HG03060 (cell line): ENCODE results near the gene AXIN2.

Experiments used
- ATAC-seq: cut with Tn5 transposase; IDR thresholded peaks from one replicate; pipeline ENCODE4 v1.9.1; 2021; ENCODE audit warnings: low read depth, moderate number of reproducible peaks; ENCODE audit not compliant: unreplicated experiment

The AXIN2 gene

DNA sequence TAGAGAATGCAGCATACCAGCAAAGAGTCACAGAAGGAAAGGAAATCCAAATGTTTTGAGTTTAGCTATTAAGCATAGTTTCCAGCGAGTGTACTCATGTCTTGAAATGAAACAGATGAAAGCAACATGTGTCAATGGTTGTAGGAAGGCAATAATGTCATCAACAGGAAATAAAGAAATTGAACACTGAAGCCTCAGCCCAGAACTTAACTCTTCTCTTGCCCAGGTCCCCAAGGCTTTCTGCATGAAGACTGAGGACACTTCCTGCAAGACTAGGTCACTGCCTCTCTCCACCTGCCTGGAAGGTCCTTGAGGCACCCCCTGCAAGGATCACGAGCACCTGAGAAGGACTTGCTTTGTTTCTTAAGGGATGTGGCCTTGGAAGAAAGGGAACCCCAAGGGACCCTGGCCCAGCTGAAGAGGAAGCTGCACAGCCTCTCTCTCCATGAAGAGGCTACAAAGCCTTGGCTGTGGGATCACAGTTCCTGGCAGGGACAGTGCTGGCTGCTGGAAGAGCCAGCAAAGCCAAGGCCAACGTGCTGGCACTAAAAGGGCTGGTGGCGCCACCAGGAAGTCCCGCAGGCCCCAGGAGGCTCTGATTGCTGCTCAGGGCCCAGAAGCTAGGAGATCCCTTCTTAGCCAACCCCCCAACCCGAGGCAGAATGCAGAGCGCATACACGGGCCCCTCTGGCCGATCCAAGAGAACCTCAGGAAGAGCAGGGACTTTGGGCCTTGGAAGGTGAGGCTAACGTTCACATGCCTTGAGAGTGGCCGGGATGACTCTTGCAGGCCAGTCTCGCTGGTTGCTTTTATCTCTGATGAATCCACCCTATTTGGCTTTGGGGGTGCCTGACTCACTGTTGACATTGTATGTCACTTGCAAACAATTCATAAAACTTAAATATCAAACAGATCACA is 23.4 kb upstream of the AXIN2 start:
- no peak for ATAC-seq

DNA sequence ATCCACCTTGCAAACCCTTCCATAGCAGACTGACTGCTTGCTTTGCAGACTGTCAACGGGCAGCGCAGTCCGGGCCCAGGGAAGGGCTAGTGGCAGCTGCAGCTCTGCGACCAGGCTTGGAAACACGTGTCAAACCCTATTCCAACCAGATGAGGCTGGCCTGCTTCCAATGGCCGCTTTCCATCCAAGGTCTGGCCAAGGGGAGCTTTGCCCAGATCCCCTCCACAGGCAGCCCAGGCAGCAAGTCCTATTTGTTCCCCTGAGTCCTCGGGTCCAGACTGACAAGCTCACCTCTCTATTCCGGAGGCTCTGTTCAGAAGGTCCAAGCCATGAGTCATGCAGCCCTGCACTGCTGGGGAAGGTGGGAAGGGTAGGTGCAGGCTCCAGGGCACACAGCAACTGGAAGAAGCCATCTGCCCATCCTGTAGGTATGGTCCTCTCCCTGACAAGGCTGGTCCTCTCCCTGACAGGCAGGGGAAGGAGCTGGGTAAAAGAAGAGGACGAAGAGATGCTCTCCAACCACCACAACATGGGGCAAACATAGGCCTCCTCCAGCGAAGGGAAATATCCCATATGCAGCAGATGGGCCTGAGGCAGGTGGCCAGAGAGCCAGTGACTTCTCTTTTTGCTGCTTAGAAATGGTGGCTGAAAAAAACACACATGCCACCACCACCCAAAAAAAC is 22.6 kb upstream of the AXIN2 start:
- ATAC-seq: no peak

DNA sequence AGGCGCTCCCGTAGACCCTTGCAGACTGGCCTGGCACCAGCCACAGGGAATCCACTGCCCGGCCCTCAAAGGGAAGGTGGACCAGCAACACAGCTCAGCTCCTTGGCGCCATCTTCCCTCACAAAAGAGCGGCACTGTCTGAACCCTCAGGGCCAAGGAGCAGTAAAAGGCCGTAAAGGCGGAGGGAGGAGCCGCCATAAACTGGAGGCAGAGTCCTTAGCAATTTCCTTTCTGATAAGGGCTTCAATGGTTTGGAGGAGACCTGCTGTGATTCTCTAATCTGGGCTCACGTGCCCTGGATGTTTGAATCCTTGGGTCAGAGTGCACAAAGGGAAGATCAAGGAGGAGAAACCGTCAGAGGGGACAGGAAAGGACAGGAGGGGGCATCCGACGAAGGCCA is 15.5 kb upstream of the AXIN2 start:
- ATAC-seq: no peak

DNA sequence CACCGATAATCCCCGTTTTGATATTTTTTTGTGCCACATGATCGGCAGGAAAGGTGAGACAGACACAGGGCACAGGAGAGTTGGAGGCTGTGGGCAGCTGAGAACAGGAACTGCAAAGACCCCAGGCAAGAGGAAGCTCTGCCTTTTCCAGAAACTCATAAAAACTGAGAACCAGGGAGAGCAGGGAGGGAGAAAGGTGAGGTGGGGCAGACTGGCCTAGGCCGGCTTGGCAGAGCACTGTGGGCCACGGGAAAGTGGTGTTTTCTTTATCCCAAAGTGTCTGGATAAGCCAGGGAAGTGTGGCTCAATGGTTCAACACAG is 11.8 kb upstream of the AXIN2 start:
- no peak for ATAC-seq

DNA sequence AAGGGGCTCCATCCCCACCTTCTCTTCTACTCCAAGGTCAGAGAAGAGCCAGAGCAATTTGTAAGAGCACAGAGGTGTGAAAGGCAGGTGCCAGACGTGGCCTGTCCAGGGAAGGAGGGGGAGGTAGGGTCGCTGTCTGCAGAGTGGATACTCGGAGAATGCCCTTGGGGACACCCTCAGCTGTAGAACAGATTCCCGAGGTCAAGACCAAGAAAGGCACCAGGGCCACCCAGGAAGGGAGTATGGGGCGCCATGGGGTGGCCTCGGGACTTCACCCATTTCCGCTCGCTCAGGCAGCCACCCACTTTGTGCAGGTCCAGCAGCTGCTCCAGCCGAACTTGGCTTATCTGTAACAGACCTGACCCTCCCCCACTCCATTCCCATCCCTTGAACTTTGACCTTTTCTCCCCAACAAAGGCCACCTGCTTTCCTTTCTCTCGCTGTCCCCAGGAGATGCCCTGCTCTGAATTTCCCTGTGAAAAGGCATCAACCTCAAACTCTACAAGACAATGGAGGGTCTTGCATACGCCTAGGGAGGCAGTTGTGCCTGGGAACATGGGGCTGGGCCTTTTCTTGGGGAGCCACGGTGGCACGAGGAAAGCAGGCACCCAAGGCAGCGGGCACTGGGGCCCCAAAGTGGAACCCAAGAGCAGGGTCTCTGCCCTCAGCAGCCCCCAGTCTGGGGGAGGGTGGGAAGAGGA is 11.3 kb upstream of the AXIN2 start:
- no peak for ATAC-seq

DNA sequence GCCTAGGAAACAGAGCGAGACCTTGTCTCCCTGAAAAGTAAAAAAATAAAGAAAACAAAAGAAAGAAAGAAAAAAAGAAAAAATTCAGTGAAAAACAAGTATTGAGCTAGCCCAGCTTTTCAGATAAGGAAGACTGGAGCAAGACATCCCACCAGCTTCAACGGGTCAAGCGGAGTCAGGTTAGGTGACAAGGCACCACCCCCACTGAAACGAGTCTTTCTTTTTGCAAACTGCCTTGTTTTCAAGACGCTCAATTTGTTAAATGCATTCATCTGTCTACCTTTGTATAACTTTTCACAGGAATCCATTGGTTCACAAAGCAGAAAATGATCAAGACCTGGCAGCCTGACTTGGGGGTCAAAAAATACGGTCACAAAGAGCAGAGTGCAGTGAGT is 10.7 kb upstream of the AXIN2 start:
- ATAC-seq: no peak

DNA sequence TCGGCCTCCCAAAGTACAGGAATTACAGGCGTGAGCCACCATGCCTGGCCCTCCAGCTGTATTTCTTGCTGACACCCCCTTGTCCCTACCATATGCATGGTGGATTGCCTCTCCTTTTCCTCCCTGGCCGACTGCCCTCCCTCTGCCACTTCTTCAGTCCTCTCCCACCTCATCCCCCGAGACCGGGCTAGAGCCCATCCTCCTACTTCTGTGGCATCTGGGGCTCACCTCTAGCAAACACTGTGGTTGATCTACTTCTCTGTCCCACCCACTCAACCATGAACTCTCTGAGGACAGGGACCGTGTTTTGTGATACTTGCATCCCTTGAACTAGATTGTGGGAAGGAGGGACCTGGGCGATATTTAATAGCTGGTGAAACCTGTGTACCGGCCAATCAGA is 7.5 kb upstream of the AXIN2 start:
- no peak for ATAC-seq

DNA sequence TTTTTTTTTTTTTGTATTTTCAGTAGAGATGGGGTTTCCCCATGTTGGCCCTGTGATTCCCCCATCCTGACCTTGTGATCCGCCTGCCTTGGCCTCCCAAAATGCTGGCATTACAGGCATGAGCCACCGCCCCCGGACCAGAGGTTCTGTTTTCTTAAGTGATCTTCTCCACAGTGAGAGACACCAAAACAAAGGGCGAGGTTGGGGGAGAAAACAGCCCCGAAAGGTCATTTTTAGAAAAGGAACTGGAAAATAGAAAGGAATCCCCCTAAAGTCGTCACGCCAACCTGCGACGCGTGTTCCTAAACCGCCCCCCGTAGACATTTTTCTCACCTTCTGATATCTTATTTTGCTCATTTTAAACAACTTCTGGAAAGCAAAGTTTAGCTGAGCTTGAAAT is 6.1 kb upstream of the AXIN2 start:
- no peak for ATAC-seq

DNA sequence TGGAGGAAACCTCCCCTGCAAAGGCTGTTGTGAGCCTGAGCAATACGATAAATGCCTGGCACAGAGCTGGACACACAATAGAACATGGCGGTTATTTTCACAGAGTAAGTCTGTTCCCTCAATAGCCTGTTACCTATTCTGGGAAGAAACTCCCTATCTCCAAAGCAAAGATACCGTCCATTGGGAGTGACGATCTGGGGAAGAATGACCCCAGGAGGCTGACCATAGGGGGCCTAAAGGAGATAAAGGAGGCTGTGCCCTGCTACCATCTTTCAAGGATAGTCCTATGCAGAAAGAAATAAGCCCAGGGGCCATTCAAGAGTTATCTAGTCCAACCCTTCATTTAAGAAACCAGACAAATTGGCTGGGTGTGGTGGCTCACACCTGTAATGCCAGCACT is 4.1 kb upstream of the AXIN2 start:
- no peak for ATAC-seq

DNA sequence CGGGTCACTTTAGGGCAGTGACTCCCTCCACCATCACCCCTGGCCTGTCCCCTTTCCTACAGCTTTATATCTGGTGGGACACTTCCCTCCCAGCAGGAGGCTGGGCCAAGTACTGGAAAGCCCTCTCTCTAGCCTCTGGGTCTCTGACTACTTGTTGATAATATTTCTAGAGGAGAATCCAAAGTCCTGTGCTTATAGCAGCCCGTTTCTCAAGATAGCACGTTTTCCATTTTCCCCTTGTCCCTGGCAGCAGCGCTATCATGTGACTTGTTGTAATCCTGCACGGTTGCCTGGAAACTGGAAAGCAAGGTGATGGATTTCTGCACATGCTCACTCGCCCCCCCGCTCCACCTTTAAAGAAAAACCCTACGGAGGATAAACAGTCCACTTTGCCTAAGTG is 3.3 kb upstream of the AXIN2 start:
- ATAC-seq: no peak

DNA sequence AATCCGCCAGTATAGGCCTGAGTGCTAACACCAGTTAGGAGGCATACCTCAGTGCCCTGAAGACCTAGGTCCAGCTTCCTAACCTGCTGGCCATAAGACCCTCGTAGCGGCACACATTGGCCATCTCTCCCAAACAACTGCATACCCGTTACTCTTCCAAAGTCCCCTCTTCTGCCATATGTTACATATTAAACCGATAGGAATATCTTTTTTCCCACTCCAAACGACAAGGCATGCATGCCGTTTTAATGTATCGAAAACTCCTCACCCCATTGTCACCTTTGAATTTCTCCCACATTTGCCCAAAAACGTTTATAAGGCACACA is 721 bp upstream of the AXIN2 start:
- no peak for ATAC-seq

DNA sequence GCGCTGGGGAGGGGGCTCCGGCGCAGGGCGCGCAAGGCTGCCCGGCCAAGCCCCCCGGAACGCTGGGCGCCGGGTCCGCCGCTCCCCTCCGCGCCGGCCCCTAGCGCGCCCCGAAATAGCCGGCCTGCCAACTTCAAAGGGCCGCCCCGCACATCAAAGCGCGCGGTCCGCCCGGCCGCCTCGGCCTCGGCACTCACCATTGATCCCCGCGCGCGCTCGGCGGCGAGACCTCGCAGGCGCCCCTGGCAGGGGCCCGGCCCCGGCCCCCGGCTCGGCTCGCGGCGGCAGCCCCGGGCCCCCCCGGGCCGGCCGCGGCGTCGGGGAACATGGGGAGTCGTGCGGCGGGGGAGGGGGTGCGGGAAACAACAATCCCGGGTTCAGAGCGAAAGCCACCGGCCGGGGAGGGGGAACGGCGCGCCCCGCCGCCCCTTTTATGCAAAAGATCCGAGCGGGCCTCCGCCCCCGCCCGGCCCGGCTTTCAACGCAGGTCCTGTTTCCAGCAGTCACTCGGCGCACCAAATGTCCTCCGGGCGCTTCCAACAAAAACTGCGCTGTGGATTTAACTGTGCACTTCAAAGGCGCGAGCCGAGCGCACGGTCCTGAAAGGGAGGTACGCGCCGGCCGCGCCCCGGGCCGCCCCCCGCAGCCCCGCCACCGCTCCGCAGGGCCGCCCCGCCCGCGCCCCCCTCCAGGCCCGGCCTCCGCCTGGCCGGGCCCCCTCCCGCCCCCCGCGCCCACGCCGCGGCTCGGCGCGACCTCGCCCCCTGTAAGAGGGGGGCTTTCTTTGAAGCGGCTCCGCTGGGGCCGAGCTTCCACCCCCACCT is 608 bp downstream of the AXIN2 start:
- ATAC-seq: no peak

DNA sequence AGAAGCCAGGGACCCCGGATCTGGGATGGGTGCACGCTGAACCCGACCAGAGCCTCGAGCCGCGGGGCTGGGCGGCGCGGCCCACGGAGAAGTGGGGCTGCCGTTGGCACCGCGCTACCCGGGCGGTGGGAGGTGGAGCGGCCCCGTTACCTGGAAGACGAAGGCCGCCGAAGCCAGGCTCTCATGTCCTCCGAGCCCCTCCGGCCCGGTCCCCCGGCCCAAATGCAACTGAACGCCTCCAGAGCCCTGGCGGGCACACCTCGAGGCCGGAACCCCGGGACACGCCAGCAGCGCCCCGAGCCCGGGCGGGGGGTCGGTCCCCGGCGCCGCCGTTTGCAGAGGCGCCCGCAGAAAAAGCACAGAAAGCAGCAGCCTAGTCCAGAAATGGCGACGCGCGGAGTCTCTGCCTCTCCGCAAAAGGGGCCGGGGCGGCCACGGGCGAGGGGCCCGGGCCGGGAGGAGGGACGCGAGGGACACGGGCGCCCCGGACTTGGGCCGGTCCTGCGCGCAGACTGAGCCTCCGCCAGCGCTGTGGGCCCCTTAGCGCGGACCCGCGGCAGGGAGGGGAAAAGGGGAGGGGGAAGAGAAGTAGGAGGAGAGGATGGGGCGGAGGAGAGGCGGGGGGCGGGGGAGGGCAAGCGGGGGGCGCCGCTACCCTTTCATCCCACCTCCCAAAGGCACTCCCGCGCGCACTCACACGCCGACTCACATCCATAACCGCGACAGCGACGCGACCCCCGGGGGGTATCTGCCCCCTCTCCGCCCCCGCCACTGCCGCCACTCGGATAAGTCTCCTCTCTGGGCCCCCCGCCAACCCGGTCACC is 1.4 kb downstream of the AXIN2 start:
- ATAC-seq: no peak

DNA sequence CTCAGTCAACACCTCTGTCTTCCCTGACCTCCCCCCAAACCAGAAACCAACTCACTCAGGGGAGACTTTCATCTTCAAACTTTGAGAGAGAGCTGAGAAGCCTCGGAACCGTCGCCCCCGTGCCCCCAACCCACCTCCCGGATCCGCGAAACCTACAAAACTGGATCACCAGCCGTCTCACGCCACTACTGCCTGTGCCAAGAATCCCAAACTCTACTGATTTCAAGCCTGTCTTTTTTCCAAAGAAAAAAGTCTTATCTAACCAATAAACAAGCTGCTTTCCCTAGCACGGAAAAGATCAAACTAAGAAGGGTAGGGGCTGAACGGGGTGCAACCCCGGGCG is 2.0 kb downstream of the AXIN2 start:
- no peak for ATAC-seq

DNA sequence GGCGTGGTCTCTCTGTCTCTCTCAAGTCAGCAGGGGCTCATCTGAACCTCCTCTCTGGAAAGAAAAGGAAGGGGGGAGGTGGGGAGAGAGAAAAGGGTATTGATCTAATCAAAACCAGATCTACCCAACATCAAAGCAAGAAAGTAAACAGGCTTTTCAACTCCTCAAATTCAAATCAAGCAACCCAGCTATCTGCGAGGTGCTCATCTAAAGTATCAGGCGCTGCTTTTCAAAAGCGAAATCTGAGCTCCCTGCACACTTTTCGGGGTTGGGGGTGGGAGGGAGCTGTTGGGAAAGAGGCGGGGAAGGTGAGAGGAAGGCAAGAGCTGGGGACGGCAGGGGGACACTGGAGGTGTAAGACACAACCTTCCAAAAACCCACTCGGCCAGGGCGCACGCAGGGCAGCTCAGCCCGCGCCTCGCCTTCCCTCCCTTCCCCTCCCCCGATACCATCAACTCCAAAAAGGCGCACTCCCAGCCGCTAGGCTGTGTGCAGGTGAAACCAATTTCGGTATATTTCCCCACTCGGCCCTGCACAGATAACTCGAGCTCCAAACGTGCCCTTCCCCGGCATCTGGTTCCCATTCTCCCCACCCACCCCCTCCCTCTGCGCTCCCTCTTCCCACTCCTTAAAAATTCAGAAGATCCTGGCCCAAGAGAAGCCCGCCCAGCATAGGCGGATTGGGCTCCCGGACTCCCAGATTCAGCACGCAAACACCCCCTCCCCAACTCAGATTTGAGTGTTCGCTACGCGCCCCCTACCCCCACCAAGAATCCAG is 2.6 kb downstream of the AXIN2 start:
- no peak for ATAC-seq

DNA sequence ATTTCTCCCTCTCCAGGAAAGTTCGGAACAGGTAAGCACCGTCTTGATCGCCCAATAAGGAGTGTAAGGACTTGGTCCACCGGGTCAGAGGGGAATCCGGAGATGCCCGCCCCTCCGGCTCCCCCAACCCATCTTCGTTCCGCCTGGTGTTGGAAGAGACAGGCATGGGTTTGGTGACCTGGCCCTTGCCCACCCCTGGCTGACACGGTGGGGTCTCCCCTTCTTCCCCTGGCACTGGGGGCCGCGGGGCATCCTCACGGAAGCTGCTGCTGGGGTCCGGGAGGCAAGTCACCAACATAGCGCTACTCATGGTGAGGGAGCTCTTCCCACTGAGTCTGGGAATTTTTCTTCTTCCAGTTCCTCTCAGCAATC is 3.2 kb downstream of the AXIN2 start:
- no peak for ATAC-seq

DNA sequence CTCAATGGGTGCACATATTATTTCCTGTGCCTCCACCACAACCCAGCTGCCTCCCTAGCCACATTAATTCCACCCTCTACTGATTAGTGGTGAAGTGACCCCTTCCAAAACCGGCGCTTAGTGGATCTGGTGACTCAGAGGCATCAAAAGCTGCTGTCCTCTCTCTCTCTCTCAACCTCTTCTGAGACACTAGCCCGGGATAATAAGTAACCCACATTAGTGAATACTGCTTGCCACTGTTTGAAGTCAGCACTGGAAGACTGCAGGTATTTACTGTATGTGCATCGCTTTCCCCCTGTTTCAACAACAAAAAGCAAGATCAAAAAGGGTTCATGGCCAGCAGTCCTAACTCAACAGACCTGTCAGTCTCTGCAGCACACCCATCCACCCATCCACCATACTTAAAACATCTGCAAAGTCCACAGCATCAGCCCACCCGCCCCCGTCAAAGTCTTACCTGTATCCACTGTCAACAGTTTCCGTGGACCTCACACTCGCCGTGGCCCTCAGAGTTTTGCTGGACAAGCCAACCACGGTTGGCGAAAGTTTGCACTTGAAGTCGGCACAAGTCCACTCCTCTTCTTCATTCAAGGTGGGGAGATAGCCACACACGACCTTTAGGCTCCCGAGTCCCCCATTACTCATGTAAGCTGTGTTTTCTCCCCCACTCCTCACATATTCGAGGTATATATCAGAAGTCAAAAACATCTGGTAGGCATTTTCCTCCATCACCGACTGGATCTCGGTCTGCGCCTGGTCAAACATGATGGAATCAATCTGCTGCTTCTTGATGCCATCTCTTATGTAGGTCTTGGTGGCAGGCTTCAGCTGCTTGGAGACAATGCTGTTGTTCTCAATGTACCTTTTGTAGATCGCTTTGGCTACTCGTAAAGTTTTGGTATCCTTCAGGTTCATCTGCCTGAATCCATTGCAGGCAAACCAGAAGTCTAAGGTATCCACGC is 3.8 kb downstream of the AXIN2 start:
- no peak for ATAC-seq

DNA sequence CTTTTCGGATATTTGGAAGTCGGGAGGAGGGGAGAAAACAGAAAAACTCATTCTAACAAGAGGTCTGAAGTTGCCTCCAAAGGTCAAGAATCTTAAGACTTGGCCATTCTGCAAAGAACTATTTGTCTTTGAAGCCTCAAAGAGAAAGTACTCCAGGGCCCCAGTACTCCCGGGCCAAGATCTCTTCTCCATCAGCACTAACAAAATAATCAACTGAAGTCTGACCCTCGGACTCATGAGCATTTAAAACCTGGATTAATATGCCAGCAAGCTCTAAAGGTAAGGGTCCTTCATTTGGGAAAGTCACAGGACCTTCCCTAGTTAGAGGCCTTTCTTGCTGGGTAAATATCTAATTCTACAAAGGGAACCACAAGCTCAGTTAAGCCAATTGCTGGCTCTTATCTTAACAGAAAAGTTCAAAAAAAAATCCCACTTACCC is 4.5 kb downstream of the AXIN2 start:
- no peak for ATAC-seq
